Uterus (tissue), 4 donors: ENCODE measurements around the gene SERPINI1. TPM values are rescaled to one million over a fixed set of nuclear protein-coding genes. Genes with fewer than 3 reads are reported as not detected.
A peak's percentile ranks its signal among the peaks of the same experiment; 100 is the strongest.

Experiments used
- DNase-seq, 2 donors: peaks; one replicate each; pipeline ENCODE4 v3.0.0-alpha.2; 2019 to 2020
- H3K27ac ChIP-seq, 2 donors: fragments of 200-600 bp; sonication (generic); 1 replicate in 1 of 2; 2 replicates in 1 of 2; pipeline ENCODE4 v1.5.1; 2016 to 2018
- H3K27me3 ChIP-seq, 2 donors: fragments of 200-600 bp; sonication (generic); one replicate each; pipeline ENCODE4 v1.5.1; 2018 to 2019; ENCODE audit warnings: control low read depth in 1 of 2
- H3K36me3 ChIP-seq, 2 donors: fragments of 200-600 bp; sonication (generic); one replicate each; pipeline ENCODE4 v1.5.1; 2019; ENCODE audit warnings: control low read depth in 1 of 2
- H3K4me1 ChIP-seq, 2 donors: fragments of 200-600 bp; sonication (generic); one replicate each; pipeline ENCODE4 v1.5.1; 2018 to 2019; ENCODE audit warnings: control low read depth in 1 of 2
- H3K4me3 ChIP-seq, 2 donors: fragments of 200-600 bp; sonication (generic); 1 replicate in 1 of 2; 2 replicates in 1 of 2; pipeline ENCODE4 v1.5.1; 2018 to 2019; ENCODE audit warnings: mild to moderate bottlenecking in 1 of 2
- H3K9me3 ChIP-seq, 2 donors: fragments of 200-600 bp; sonication (generic); one replicate each; pipeline ENCODE4 v1.5.1; 2019; ENCODE audit warnings: control low read depth in 1 of 2
- POLR2A ChIP-seq, 2 donors: fragments of 450-650 bp; IDR thresholded peaks; one replicate each; pipeline ENCODE4 v1.6.1; 2016; ENCODE audit warnings: antibody characterized with exemption in 2 of 2, mild to moderate bottlenecking in 1 of 2, moderate library complexity in 1 of 2
- intact Hi-C: fragments of 100-400 bp; cut with DNase I; formaldehyde crosslinking; loops from one replicate; pipeline ENCODE4 v1.15.1; 2023; ENCODE audit warnings: low total_unique reads
- total RNA-seq, 4 donors: library from RNA; depleted of rRNA in 3 of 4; stranded (reverse); fragments of >200 nt in 3 of 4; gene quantifications; one replicate each; pipeline versions ENCODE4 v1.1.0 to v1.2.4, GENCODE V29; 2014 to 2023
- TF ChIP-seq, protein P1 (sequence below), 4 experiments: fragments of 200-600 bp in 2 of 4; fragments of 450-650 bp in 2 of 4; sonication (generic) in 2 of 4; IDR thresholded peaks; one replicate each; pipeline ENCODE4 v1.5.1; 2016 to 2019; ENCODE audit warnings: antibody characterized with exemption in 4 of 4, mild to moderate bottlenecking in 2 of 4, moderate library complexity in 1 of 4
- donor health status: DM: yes; HTN: yes; CAD: no.

Gene SERPINI1
- total RNA-seq, 4 donors from 2014 or later = 2.9 to 35.0 (median 8.8) TPM

DNA sequence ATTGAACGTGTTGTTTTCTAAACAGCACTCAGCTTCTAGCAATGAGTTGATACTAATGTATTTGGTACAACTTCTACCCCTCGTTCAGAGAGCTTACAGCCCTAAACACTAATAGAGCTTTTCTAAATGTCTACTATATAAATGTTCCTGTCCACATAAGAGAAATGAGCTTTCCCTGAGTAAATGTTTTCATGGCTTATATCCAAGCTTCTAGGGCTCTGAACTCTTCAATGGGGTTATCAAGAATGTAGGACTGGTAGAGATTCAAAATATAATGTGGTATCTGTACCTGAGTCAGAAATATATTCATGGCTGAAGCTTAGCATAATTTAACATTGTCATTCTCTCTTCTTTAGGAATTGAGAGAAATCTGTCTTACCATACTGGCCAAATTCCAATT, 73.4 kb downstream of the SERPINI1 start:
- no peaks in the 10 kb centered on the region for H3K27me3 ChIP-seq
- H3K4me3 ChIP-seq = no peak overlapping the region
- no peaks in the 10 kb centered on the region for H3K9me3 ChIP-seq
- H3K4me1 ChIP-seq = no peaks in the 10 kb centered on the region
- intact Hi-C loops = no loop called here
- no peak for DNase-seq
- no peak for TF ChIP-seq POLR2A (IDR thresholded peaks at IDR 0.05)
- TF ChIP-seq, protein P1, sequence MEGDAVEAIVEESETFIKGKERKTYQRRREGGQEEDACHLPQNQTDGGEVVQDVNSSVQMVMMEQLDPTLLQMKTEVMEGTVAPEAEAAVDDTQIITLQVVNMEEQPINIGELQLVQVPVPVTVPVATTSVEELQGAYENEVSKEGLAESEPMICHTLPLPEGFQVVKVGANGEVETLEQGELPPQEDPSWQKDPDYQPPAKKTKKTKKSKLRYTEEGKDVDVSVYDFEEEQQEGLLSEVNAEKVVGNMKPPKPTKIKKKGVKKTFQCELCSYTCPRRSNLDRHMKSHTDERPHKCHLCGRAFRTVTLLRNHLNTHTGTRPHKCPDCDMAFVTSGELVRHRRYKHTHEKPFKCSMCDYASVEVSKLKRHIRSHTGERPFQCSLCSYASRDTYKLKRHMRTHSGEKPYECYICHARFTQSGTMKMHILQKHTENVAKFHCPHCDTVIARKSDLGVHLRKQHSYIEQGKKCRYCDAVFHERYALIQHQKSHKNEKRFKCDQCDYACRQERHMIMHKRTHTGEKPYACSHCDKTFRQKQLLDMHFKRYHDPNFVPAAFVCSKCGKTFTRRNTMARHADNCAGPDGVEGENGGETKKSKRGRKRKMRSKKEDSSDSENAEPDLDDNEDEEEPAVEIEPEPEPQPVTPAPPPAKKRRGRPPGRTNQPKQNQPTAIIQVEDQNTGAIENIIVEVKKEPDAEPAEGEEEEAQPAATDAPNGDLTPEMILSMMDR (IDR thresholded peaks at IDR 0.05) = no peak
- no peak overlapping the region for H3K27ac ChIP-seq
- no peaks in the 10 kb centered on the region for H3K36me3 ChIP-seq

DNA sequence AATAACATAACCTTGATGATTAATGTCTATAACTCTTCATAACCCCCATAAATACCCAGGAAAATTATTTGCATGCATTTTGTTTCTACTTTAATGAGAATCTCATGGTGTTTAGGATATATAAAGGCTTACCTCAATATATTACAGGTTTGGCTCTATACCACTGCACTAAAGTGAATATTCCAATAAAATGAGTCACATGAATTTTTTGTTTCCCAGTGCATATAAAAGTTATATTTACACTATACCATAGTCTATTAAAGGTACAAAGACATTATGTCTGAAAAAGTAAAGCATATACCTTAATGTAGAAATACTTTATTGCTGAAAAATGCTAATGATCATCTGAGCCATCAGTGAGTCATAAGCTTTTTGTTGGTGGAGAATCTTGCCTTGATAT, 74.7 kb downstream of the SERPINI1 start:
- intact Hi-C loops = no loop called here
- no peaks in the 10 kb centered on the region for H3K9me3 ChIP-seq
- H3K4me1 ChIP-seq = peaks cover 0 to 7% of the 10 kb centered on the region in 2 donors
- H3K27me3 ChIP-seq = no peaks in the 10 kb centered on the region
- H3K36me3 ChIP-seq = no peaks in the 10 kb centered on the region
- H3K27ac ChIP-seq = no peak overlapping the region
- TF ChIP-seq POLR2A (IDR thresholded peaks at IDR 0.05) = no peak
- TF ChIP-seq, protein P1 (IDR thresholded peaks at IDR 0.05) = no peak
- H3K4me3 ChIP-seq = no peak overlapping the region
- DNase-seq = no peak

GRCh38 chr3:167811031-167811430, 75.5 kb downstream of the SERPINI1 start:
- no peak overlapping the region for H3K27ac ChIP-seq
- intact Hi-C loops = no loop called here
- no peak for TF ChIP-seq POLR2A (IDR thresholded peaks at IDR 0.05)
- TF ChIP-seq, protein P1 (IDR thresholded peaks at IDR 0.05) = no peak

DNA sequence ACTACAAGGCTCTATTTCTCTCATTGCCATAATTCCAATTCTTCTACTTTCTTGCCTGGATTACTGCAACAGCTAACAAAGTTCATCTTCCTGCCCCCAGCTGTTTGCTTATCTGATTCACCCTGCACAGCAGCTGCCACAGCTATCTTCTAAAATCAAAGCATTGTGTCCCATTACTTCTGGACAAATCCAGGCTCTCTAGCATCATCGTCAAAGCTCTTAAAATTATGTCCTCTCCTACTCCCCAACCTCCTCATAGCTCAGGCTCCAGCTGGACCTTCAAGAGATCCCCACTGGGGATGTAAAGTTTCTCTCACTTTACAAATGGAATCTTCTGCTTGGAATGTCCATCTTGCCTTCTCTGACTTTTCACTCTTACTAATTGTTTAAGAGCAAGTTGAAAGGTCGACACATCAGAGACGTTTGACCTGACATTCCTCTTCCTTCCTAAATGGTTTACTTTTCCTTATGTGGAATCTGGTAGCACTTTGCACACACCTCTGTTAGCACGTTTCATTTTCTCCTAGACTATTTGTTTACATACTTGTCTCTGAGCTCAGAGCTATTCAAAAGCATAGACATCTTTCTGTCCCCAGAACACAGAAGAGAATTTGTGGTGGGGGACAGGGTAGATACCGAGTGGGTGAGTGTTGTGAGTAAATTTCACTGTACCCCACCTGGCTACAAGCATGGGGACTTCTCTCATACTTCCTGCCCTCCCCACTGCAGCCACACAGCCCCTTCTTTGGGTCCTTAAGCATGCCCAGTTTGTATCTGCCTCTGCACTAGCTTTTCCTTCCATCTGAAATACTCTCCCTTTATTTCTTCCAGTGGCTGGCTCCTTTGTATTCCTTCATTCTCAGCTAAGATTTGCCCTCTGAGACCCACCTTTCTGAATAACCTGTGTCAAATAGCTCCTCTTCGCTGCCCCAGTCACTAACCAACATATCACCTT, 77.9 kb downstream of the SERPINI1 start:
- no peaks in the 10 kb centered on the region for H3K36me3 ChIP-seq
- no peak overlapping the region for H3K4me3 ChIP-seq
- TF ChIP-seq, protein P1 (IDR thresholded peaks at IDR 0.05) = no peak
- TF ChIP-seq POLR2A (IDR thresholded peaks at IDR 0.05) = no peak
- no peaks in the 10 kb centered on the region for H3K9me3 ChIP-seq
- DNase-seq = no peak
- H3K27me3 ChIP-seq = no peaks in the 10 kb centered on the region
- peaks cover 0 to 7% of the 10 kb centered on the region in 2 donors for H3K4me1 ChIP-seq
- peak overlapping the region in 1 of 2 donors; percentile 36 for H3K27ac ChIP-seq
- intact Hi-C loops = no loop called here

More at GRCh38 chr3:167811031-167811430, 75.5 kb downstream of the SERPINI1 start:
- Histone ChIP-seq H3K36me3 (no peaks in the 10 kb centered on the region), H3K4me3 (no peak overlapping the region), H3K9me3 (no peaks in the 10 kb centered on the region), H3K4me1 (peaks cover 0 to 7% of the 10 kb centered on the region in 2 donors), H3K27me3 (no peaks in the 10 kb centered on the region)
- no peak for DNase-seq

DNA sequence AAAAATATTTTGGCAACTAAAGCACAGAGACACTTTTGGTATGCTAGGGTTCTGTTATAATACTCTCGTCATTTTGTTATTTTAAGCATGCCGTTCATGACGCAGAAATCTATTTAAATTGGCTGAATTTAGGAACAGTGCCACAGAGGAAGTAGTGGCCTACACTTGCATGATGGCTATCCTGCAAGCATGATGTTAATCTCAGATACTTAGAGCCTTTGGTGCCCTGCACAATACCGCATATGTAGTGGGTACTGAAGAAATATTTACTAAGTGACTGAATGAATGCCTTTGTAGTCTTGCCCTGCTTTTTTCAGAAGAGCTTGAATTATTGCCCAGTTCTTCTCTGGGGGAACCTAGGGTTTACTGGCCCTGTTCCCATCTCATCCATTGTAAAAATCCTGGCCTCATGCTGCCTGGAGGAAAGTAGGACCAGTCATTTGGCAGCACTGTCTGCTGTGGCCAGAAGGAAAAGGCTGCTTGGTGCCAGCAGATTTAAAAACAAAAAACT, 79.0 kb downstream of the SERPINI1 start:
- H3K9me3 ChIP-seq = no peaks in the 10 kb centered on the region
- DNase-seq = peak in 1 of 2 donors; percentile 20
- peak overlapping the region in 1 of 2 donors; percentile 36 for H3K27ac ChIP-seq
- H3K4me1 ChIP-seq = peaks cover 0 to 7% of the 10 kb centered on the region in 2 donors
- H3K4me3 ChIP-seq = no peak overlapping the region
- intact Hi-C loops = no loop called here
- no peaks in the 10 kb centered on the region for H3K36me3 ChIP-seq
- TF ChIP-seq POLR2A (IDR thresholded peaks at IDR 0.05) = peak in 1 of 2 donors; percentile 22
- TF ChIP-seq, protein P1 (IDR thresholded peaks at IDR 0.05) = no peak
- no peaks in the 10 kb centered on the region for H3K27me3 ChIP-seq
